GM23248 (cell line): ENCODE data around the gene NHS. TPM values are rescaled to one million over a fixed set of nuclear protein-coding genes. Genes with fewer than 3 reads are reported as not detected.

Source experiments
- DNase-seq: peaks from one replicate; pipeline ENCODE4 v3.0.0-alpha.2; 2015
- H2AFZ ChIP-seq: fragments of 200-600 bp; sonication (generic); 2 replicates; pipeline ENCODE4 v1.6.1; 2016; ENCODE audit warnings: antibody characterized with exemption
- H3F3A ChIP-seq: fragments of 200-600 bp; sonication (generic); 2 replicates; pipeline ENCODE4 v1.6.1; 2016; ENCODE audit warnings: mild to moderate bottlenecking, antibody characterized with exemption, mixed run types; ENCODE audit not compliant: insufficient read depth
- H3K27ac ChIP-seq: fragments of 200-600 bp; sonication (generic); 2 replicates; pipeline ENCODE4 v1.5.1; 2016; ENCODE audit warnings: mild to moderate bottlenecking
- H3K27me3 ChIP-seq: fragments of 200-600 bp; sonication (generic); replicated peaks from 2 replicates; pipeline ENCODE4 v1.6.1; 2016; ENCODE audit warnings: mild to moderate bottlenecking; ENCODE audit not compliant: insufficient read depth
- H3K36me3 ChIP-seq: fragments of 200-600 bp; sonication (generic); 2 replicates; pipeline ENCODE4 v1.6.1; 2016; ENCODE audit warnings: low read depth, mild to moderate bottlenecking
- H3K4me1 ChIP-seq: fragments of 200-600 bp; sonication (generic); 2 replicates; pipeline ENCODE4 v1.6.1; 2016; ENCODE audit warnings: mild to moderate bottlenecking; ENCODE audit not compliant: insufficient read depth
- H3K4me2 ChIP-seq: fragments of 200-600 bp; sonication (generic); one replicate; pipeline ENCODE4 v1.6.1; 2016; ENCODE audit warnings: mild to moderate bottlenecking; ENCODE audit not compliant: unreplicated experiment
- H3K4me3 ChIP-seq: fragments of 200-600 bp; sonication (generic); 2 replicates; pipeline ENCODE4 v1.5.1; 2016; ENCODE audit warnings: mild to moderate bottlenecking
- H3K79me2 ChIP-seq: fragments of 200-600 bp; sonication (generic); 2 replicates; pipeline ENCODE4 v1.6.1; 2016; ENCODE audit warnings: mild to moderate bottlenecking; ENCODE audit not compliant: insufficient read depth
- H3K9ac ChIP-seq: fragments of 200-600 bp; sonication (generic); 2 replicates; pipeline ENCODE4 v1.6.1; 2016; ENCODE audit warnings: mild to moderate bottlenecking
- H3K9me2 ChIP-seq: fragments of 200-600 bp; sonication (generic); 2 replicates; pipeline ENCODE4 v1.6.1; 2016; ENCODE audit warnings: mixed run types, mild to moderate bottlenecking, moderate library complexity; ENCODE audit not compliant: insufficient read depth
- H3K9me3 ChIP-seq: fragments of 200-600 bp; sonication (generic); one replicate; pipeline ENCODE4 v1.6.1; 2017; ENCODE audit warnings: low read depth
- H4K20me1 ChIP-seq: fragments of 200-600 bp; sonication (generic); 2 replicates; pipeline ENCODE4 v1.6.0; 2016; ENCODE audit not compliant: insufficient read depth
- EZH2 ChIP-seq: fragments of 200-600 bp; sonication (generic); IDR thresholded peaks from 2 replicates; pipeline ENCODE4 v1.6.1; 2018; ENCODE audit warnings: antibody characterized with exemption, mild to moderate bottlenecking; ENCODE audit not compliant: insufficient read depth, poor library complexity, severe bottlenecking
- EZH2phosphoT487 ChIP-seq: fragments of 200-600 bp; sonication (generic); IDR thresholded peaks from 2 replicates; pipeline ENCODE4 v1.6.1; 2018; ENCODE audit warnings: antibody characterized with exemption, moderate library complexity, mild to moderate bottlenecking, low read depth; ENCODE audit not compliant: insufficient read depth
- WGBS, 2 experiments: methylation state at CpG; one replicate each; pipeline ENCODE4 v1.1.6; 2015 to 2017; ENCODE audit warnings: low lambda C conversion rate in 2 of 2, low coverage in 1 of 2; ENCODE audit errors: missing lambda C conversion rate in 2 of 2; 5-methylcytosine and 5-hydroxymethylcytosine counted together
- in situ Hi-C: fragments of 300-500 bp; cut with MboI; formaldehyde crosslinking; loops from 2 replicates; pipeline ENCODE4 v1.15.0; 2020
- polyA plus RNA-seq: library from polyadenylated mRNA; unstranded; fragments of >200 nt; fragmentation: Nextera tagmentation; extraction: Ambion mirVana; gene quantifications from 2 replicates; pipeline ENCODE4 v1.2.1, GENCODE V29; 2016
- total RNA-seq: library from RNA; depleted of rRNA; stranded (reverse); fragments of >200 nt; shearing (Covaris generic); gene quantifications from 2 replicates; pipeline ENCODE4 v1.2.3, GENCODE V29; 2014

The NHS gene
- total and polyA plus RNA-seq, 2 experiments from 2014 or later: 1.0 to 5.6 TPM

DNA sequence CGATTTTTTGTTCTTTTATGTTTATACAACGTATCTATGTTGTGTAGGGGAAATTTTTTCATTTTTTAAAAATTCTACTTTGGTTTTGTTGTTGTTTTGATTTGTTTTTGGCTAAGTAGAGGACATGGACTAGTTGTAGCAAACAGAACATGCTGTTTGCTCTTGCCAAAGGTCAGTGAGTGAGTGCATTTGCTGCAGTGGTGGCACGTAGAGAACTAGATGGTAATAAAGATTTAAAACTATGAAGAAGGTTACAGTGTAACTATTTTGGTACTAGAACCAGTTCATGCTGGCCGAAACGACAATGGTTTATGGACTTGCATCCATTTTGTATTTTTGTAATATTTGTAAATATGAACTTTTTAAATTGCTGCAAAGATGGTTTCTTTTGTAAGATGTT, 360.4 kb downstream of the NHS start:
- no peak overlapping the region for H3K4me2 ChIP-seq
- H3K36me3 ChIP-seq: no peaks in the 10 kb centered on the region
- no peak overlapping the region for H3K9ac ChIP-seq
- DNase-seq: peak; percentile 3
- no peaks in the 10 kb centered on the region for H3K9me2 ChIP-seq
- 0 out of 2 replicates have a peak, but pooled peaks cover 4% of the 10 kb centered on the region for H3F3A ChIP-seq
- 4 to 13% methylated on average over 5 of the region's 5 CpGs for WGBS, 2 experiments
- no peak overlapping the region for H3K27ac ChIP-seq
- no peak for TF ChIP-seq EZH2
- TF ChIP-seq EZH2phosphoT487: no peak
- no peaks in the 10 kb centered on the region for H3K27me3 ChIP-seq
- H2AFZ ChIP-seq: peak overlapping the region; percentile 24; the same call in 1 of the 2 replicates
- H3K9me3 ChIP-seq: no peaks in the 10 kb centered on the region
- peaks cover 20% of the 10 kb centered on the region for H3K79me2 ChIP-seq
- in situ Hi-C loops: no loop called here
- no peak overlapping the region for H3K4me3 ChIP-seq
- H3K4me1 ChIP-seq: 0 out of 2 replicates have a peak, but pooled peaks cover 5% of the 10 kb centered on the region
- no peaks in the 10 kb centered on the region for H4K20me1 ChIP-seq

GRCh38 chrX:17736478-17736855, 361.5 kb downstream of the NHS start:
- peak; percentile 5 for DNase-seq
- H3F3A ChIP-seq: 0 out of 2 replicates have a peak, but pooled peaks cover 4% of the 10 kb centered on the region
- H3K9me3 ChIP-seq: no peaks in the 10 kb centered on the region
- no peaks in the 10 kb centered on the region for H3K27me3 ChIP-seq
- no peaks in the 10 kb centered on the region for H3K9me2 ChIP-seq
- no peaks in the 10 kb centered on the region for H4K20me1 ChIP-seq
- H2AFZ ChIP-seq: peak overlapping the region; percentile 65; the same call in 1 of the 2 replicates
- peak overlapping the region; percentile 66 for H3K27ac ChIP-seq
- WGBS, 2 experiments: 59 to 100% methylated on average over 2 to 5 of the region's 5 CpGs
- TF ChIP-seq EZH2 (no peak), EZH2phosphoT487 (no peak)
- H3K79me2 ChIP-seq: peaks cover 30% of the 10 kb centered on the region
- in situ Hi-C loops: no loop called here
- peak overlapping the region; percentile 75 for H3K4me3 ChIP-seq
- H3K36me3 ChIP-seq: no peaks in the 10 kb centered on the region
- H3K4me2 ChIP-seq: peak overlapping the region; percentile 61
- H3K9ac ChIP-seq: peak overlapping the region; percentile 82
- 0 out of 2 replicates have a peak, but pooled peaks cover 5% of the 10 kb centered on the region for H3K4me1 ChIP-seq

DNA sequence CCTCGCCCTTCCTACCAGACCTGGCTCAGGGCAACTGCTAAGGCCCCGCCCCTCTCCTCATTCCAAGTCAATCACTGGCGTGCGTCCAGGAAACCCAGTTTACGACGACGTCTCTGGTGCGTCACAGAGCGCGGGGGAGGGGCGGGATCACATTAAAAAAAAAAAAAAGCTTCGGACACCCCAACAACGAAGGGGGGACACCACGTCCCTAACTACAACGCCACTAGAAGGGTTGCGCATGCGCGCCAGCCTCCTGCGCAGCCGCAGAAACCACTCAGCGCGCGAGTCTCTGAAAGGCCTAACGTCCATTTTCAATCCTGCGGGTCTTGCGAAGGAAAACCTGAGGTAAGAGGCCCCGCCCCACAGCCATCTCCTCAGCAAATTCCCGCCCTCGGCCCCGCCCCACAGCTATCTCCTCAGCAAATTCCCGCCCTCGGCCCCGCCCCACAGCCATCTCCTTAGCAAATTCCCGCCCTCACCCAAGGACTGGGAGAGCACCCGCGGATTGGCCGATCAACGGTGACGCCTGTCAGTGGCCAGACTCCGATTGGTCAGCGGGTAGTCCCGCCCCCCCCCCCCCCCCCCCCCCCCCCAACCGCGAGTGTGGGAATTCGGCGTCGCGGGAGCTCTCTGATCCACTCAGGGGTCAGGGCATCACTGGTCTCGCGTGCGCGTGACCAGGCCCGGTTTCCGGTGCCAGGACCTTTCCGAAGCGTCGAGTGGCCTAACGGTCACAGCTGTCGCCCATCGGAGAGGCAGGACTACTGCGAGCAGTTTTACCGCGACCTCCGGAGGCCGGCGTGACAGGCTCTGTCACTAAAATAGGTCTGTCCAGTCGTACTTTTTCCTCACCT, 362.1 kb downstream of the NHS start, which contains the start of gene SCML1:
Gene SCML1, plus strand, starts transcription at position 638 of the 854 bp plus-strand sequence. CDS start 6,694 bp downstream, outside the sequence.
- Histone ChIP-seq H4K20me1 (no peaks in the 10 kb centered on the region), H3K79me2 (peaks cover 37% of the 10 kb centered on the region), H3K9ac (peak within 1 kb of the TSS; percentile 91), H3K4me1 (0 out of 2 replicates have a peak, but pooled peaks cover 5% of the 10 kb centered on the region), H3K9me2 (no peaks in the 10 kb centered on the region), H3K36me3 (no peaks in the 10 kb centered on the region), H3K9me3 (no peaks in the 10 kb centered on the region), H3K27me3 (no peaks in the 10 kb centered on the region), H3K27ac (peak within 1 kb of the TSS; percentile 82), H3K4me3 (peak within 1 kb of the TSS; percentile 84), H2AFZ (peak within 1 kb of the TSS; percentile 79), H3F3A (0 out of 2 replicates have a peak, but pooled peaks cover 4% of the 10 kb centered on the region), H3K4me2 (peak within 1 kb of the TSS; percentile 98)
- 1 to 2% methylated on average over 23 to 31 of the region's 67 CpGs for WGBS, 2 experiments
- in situ Hi-C loops: no loop called here
- TF ChIP-seq EZH2phosphoT487: no peak
- TF ChIP-seq EZH2: no peak
- peak; percentile 97 for DNase-seq

- Histone ChIP-seq H3K9me3 (no peaks in the 10 kb centered on the region), H2AFZ (peak overlapping the region; percentile 79), H3K9ac (peak overlapping the region; percentile 91), H3K4me2 (peak overlapping the region; percentile 98), H3F3A (0 out of 2 replicates have a peak, but pooled peaks cover 4% of the 10 kb centered on the region), H3K27me3 (no peaks in the 10 kb centered on the region), H4K20me1 (no peaks in the 10 kb centered on the region), H3K36me3 (no peaks in the 10 kb centered on the region), H3K27ac (peak overlapping the region; percentile 82), H3K4me3 (peak overlapping the region; percentile 84), H3K4me1 (0 out of 2 replicates have a peak, but pooled peaks cover 5% of the 10 kb centered on the region), H3K79me2 (peaks cover 38% of the 10 kb centered on the region), H3K9me2 (no peaks in the 10 kb centered on the region)
- 0% methylated on average over 10 to 12 of the region's 15 CpGs for WGBS, 2 experiments
- no peak for DNase-seq
- in situ Hi-C loops: no loop called here
- TF ChIP-seq EZH2phosphoT487 (no peak), EZH2 (no peak)
These were observed 362.6 kb downstream of the NHS start for GRCh38 chrX:17737710-17737985.
